Measurements from ENCODE around the gene GDF7. TPM values are rescaled to one million over a fixed set of nuclear protein-coding genes. Genes with fewer than 3 reads are reported as not detected.

Gene GDF7
- total and polyA plus RNA-seq, 10 of the 15 experiments (the other 5 are each of a cell fraction or from before 2014, with no cell fraction given) = 0.02 to 0.11 (median 0.04) TPM; not detected in 1

DNA sequence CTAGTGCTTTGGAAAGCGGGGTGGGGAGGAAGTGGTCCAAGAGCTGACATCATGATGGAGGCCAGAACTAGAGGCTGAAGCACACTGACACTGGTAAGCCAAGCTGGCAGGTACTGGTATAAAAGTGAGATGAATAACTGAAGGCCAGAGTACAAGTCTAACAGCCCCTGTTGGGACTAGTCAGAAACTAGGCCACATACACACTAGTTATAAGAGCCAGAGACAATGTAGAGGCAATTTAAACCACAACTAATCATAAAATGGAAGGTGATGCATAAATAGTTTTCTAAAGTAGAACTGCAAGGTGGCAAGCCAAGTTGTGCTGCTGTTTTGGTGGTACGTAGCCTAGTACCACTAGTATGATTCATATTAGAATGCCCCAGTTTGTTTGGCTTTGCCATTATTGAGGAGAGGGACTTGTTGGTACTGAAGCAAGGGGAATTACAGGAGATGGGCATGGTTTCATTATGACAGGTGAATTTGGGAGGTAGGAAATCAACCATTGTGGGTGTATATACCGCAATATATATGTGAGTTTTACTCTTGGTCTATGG, 57.6 kb downstream of the GDF7 start:
- Histone ChIP-seq H3K4me1 (ENCODE audit: control insufficient read depth, insufficient read depth, low read length) (no peaks in the 10 kb centered on the region), H3K4me3 (no peak overlapping the region), H3K27me3 (replicated peaks in 1 of 2; ENCODE audit: control insufficient read depth in 2 of 2, insufficient read depth in 2 of 2, low read length in 1 of 2) (no peaks in the 10 kb centered on the region), H3K79me2 (ENCODE audit: control insufficient read depth, insufficient read depth, low read length) (no peaks in the 10 kb centered on the region; the same call in 1 of the 2 replicates), H3K9ac (ENCODE audit: control insufficient read depth, insufficient read depth, low read length) (no peak overlapping the region), H3K9me3 (replicated peaks; ENCODE audit: control insufficient read depth, insufficient read depth, low read length) (no peaks in the 10 kb centered on the region), H3K27ac (ENCODE audit: control insufficient read depth, insufficient read depth) (no peak overlapping the region), H4K20me1 (ENCODE audit: control insufficient read depth, insufficient read depth) (no peaks in the 10 kb centered on the region), H2AFZ (ENCODE audit: control insufficient read depth, low read depth, low read length) (no peak overlapping the region), H3K36me3 (ENCODE audit: control insufficient read depth in 2 of 2, insufficient read depth in 2 of 2, low read length in 1 of 2) (no peaks in the 10 kb centered on the region), H3K4me2 (ENCODE audit: control insufficient read depth, insufficient read depth) (no peak overlapping the region)
- ChIA-PET POLR2A (interaction anchor here (0.6 kb wide), 1 partner anchor 8 kb away, joined by 7 read pairs; no protein-coding TSS in a partner anchor), CTCF (interaction anchor here (0.5 to 1.5 kb wide), 4 partner anchors 57 to 240 kb away, joined by 3 to 4 read pairs (median 3); no protein-coding TSS in a partner anchor), RAD21 (ENCODE audit: unreplicated experiment) (no interaction called here), SMC1A (ENCODE audit: uncharacterized antibody, unreplicated experiment) (no interaction called here)
- DNase-seq (ENCODE audit: low read depth, low spot score) (no peak), ATAC-seq (no peak), FAIRE-seq (no peak)
- intact Hi-C loops (cut with micrococcal nuclease; ENCODE audit: unreplicated experiment) (no loop called here), in situ Hi-C loops (cut with MboI) (no loop called here)
- no peak for TF ChIP-seq BACH1 (IDR thresholded peaks at IDR 0.05; ENCODE audit: borderline replicate concordance)
- TF ChIP-seq BRCA1 (IDR thresholded peaks at IDR 0.05; ENCODE audit: low read depth, low read length) = no peak
- TF ChIP-seq TCF7 (IDR thresholded peaks at IDR 0.05; ENCODE audit: borderline replicate concordance) = no peak
- TF ChIP-seq STAT3 (IDR thresholded peaks at IDR 0.05; ENCODE audit: low read depth, low read length) = no peak
- no peak for TF ChIP-seq SIX5 (IDR thresholded peaks at IDR 0.05; ENCODE audit: low read depth, low read length, severe bottlenecking)
- TF ChIP-seq, protein P1, sequence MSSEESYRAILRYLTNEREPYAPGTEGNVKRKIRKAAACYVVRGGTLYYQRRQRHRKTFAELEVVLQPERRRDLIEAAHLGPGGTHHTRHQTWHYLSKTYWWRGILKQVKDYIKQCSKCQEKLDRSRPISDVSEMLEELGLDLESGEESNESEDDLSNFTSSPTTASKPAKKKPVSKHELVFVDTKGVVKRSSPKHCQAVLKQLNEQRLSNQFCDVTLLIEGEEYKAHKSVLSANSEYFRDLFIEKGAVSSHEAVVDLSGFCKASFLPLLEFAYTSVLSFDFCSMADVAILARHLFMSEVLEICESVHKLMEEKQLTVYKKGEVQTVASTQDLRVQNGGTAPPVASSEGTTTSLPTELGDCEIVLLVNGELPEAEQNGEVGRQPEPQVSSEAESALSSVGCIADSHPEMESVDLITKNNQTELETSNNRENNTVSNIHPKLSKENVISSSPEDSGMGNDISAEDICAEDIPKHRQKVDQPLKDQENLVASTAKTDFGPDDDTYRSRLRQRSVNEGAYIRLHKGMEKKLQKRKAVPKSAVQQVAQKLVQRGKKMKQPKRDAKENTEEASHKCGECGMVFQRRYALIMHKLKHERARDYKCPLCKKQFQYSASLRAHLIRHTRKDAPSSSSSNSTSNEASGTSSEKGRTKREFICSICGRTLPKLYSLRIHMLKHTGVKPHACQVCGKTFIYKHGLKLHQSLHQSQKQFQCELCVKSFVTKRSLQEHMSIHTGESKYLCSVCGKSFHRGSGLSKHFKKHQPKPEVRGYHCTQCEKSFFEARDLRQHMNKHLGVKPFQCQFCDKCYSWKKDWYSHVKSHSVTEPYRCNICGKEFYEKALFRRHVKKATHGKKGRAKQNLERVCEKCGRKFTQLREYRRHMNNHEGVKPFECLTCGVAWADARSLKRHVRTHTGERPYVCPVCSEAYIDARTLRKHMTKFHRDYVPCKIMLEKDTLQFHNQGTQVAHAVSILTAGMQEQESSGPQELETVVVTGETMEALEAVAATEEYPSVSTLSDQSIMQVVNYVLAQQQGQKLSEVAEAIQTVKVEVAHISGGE (CRISPR knock-in tag; IDR thresholded peaks at IDR 0.05) = no peak
- TF ChIP-seq NFYA (IDR thresholded peaks at IDR 0.05; ENCODE audit: borderline replicate concordance, low read depth, low read length) = no peak
- no peak for TF ChIP-seq EED (IDR thresholded peaks at IDR 0.05; ENCODE audit: low read depth)
- no peak for TF ChIP-seq SUZ12 (IDR thresholded peaks at IDR 0.05; ENCODE audit: unreplicated experiment)
- TF ChIP-seq, protein P2, sequence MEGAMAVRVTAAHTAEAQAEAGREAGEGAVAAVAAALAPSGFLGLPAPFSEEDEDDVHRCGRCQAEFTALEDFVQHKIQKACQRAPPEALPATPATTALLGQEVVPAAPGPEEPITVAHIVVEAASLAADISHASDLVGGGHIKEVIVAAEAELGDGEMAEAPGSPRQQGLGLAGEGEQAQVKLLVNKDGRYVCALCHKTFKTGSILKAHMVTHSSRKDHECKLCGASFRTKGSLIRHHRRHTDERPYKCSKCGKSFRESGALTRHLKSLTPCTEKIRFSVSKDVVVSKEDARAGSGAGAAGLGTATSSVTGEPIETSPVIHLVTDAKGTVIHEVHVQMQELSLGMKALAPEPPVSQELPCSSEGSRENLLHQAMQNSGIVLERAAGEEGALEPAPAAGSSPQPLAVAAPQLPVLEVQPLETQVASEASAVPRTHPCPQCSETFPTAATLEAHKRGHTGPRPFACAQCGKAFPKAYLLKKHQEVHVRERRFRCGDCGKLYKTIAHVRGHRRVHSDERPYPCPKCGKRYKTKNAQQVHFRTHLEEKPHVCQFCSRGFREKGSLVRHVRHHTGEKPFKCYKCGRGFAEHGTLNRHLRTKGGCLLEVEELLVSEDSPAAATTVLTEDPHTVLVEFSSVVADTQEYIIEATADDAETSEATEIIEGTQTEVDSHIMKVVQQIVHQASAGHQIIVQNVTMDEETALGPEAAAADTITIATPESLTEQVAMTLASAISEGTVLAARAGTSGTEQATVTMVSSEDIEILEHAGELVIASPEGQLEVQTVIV (IDR thresholded peaks at IDR 0.05; ENCODE audit: borderline replicate concordance, partially characterized antibody) = no peak
- TF ChIP-seq HCFC1 (IDR thresholded peaks at IDR 0.05; ENCODE audit: low read length) = no peak
- no peak for TF ChIP-seq ZNF217 (IDR thresholded peaks at IDR 0.05)
- TF ChIP-seq, protein P3, sequence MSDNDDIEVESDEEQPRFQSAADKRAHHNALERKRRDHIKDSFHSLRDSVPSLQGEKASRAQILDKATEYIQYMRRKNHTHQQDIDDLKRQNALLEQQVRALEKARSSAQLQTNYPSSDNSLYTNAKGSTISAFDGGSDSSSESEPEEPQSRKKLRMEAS (IDR thresholded peaks at IDR 0.05; ENCODE audit: low read depth, low read length) = no peak
- TF ChIP-seq, protein P4, sequence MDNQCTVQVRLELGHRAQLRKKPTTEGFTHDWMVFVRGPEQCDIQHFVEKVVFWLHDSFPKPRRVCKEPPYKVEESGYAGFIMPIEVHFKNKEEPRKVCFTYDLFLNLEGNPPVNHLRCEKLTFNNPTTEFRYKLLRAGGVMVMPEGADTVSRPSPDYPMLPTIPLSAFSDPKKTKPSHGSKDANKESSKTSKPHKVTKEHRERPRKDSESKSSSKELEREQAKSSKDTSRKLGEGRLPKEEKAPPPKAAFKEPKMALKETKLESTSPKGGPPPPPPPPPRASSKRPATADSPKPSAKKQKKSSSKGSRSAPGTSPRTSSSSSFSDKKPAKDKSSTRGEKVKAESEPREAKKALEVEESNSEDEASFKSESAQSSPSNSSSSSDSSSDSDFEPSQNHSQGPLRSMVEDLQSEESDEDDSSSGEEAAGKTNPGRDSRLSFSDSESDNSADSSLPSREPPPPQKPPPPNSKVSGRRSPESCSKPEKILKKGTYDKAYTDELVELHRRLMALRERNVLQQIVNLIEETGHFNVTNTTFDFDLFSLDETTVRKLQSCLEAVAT (IDR thresholded peaks at IDR 0.05) = no peak
- no TSS peak for BruUV-seq (replicated peaks)
- 98% methylated on average over 3 of the region's 3 CpGs for WGBS (ENCODE audit: insufficient coverage, insufficient replicate concordance, low lambda C conversion rate, missing lambda C conversion rate)
